ENCODE measurements around the gene LRBA. TPM values are rescaled to one million over a fixed set of nuclear protein-coding genes. Genes with fewer than 3 reads are reported as not detected.

LRBA gene
- total and polyA plus RNA-seq, 2 of the 4 experiments (the other 2 are of a cell fraction) = 10.2 to 51.6 TPM

DNA sequence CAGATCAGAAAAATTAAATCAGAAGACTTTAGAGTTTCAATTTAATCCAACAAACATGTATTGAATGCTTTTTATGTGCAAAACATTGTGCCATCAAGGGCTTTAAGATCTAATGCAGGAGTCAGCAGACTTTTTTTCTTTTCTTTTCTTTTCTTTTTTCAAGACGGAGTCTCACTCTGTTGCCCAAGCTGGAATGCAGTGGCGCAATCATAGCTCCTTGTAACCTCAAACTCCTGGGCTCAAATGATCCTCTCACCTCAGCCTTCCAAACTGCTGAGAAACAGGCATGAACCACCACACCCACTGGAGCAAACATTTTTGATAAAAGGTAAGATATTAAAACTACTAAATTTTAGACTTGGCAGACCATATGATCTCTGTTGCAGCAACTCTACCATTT is 24.6 kb upstream of the LRBA start:
- DNase-seq (no peak), ATAC-seq (ENCODE audit: low read depth) (no peak)
- no peak overlapping the region for H4K8ac ChIP-seq (ENCODE audit: low read depth in 2 of 2, low read length in 2 of 2)
- no peak overlapping the region for H2BK5ac ChIP-seq (ENCODE audit: low read depth, low read length, poor library complexity, severe bottlenecking)
- H3K9me1 ChIP-seq (ENCODE audit: insufficient read depth, low read length) = no peaks in the 10 kb centered on the region
- H2BK20ac ChIP-seq (ENCODE audit: low read depth, low read length) = no peak overlapping the region
- dilution Hi-C loops (cut with HindIII; ENCODE audit: low sequenced_read_pairs, unreplicated experiment) = no loop called here
- H2AFZ ChIP-seq (replicated peaks; ENCODE audit: low read length, poor library complexity) = no peak overlapping the region
- no peak overlapping the region for H3K18ac ChIP-seq (ENCODE audit: low read depth, low read length)
- no peak overlapping the region for H3K4me2 ChIP-seq (ENCODE audit: low read depth, low read length)
- no peak overlapping the region for H2AK5ac ChIP-seq (ENCODE audit: low read depth, low read length)
- no CpG with 5 or more reads among the region's 2 CpGs for WGBS, 2 experiments (ENCODE audit: extremely low coverage in 2 of 2, insufficient read length in 1 of 2)
- H3K27me3 ChIP-seq (ENCODE audit: control insufficient read depth, insufficient read depth, low read length) = no peaks in the 10 kb centered on the region
- H2BK120ac ChIP-seq (ENCODE audit: low read depth, low read length) = no peak overlapping the region
- H3K4ac ChIP-seq (ENCODE audit: low read depth, low read length) = no peak overlapping the region
- H3K27ac ChIP-seq (ENCODE audit: insufficient read depth, low read length) = no peak overlapping the region
- ChIA-PET CTCF (no interaction called here), POLR2A (ENCODE audit: unreplicated experiment) (no interaction called here)
- in situ Hi-C loops (cut with MboI; ENCODE audit: low sequenced_read_pairs) = no loop called here
- H3K9ac ChIP-seq (ENCODE audit: low read depth, low read length) = no peak overlapping the region
- no peak overlapping the region for H4K5ac ChIP-seq (ENCODE audit: low read depth, low read length)
- H2AK9ac ChIP-seq (replicated peaks; ENCODE audit: low read depth, low read length, poor library complexity) = no peak overlapping the region
- H3K36me3 ChIP-seq (ENCODE audit: control insufficient read depth, insufficient read depth, low read length) = no peaks in the 10 kb centered on the region
- H3K56ac ChIP-seq (ENCODE audit: extremely low read depth, insufficient read depth, low read length) = no peak overlapping the region
- no peaks in the 10 kb centered on the region for H3K9me3 ChIP-seq (ENCODE audit: control insufficient read depth, insufficient read depth, low read length)
- H3K4me3 ChIP-seq (ENCODE audit: insufficient read depth, low read depth, low read length) = no peak overlapping the region
- no peak overlapping the region for H3K23ac ChIP-seq (ENCODE audit: low read depth, low read length)
- H4K91ac ChIP-seq (ENCODE audit: insufficient read depth, low read depth, low read length) = no peak overlapping the region
- no peak overlapping the region for H3K14ac ChIP-seq (replicated peaks; ENCODE audit: low read depth, low read length)
- no peaks in the 10 kb centered on the region for H4K20me1 ChIP-seq (ENCODE audit: insufficient read depth, low read length)
- H2BK15ac ChIP-seq (ENCODE audit: low read depth, low read length) = no peak overlapping the region
- TF ChIP-seq MXI1 (IDR thresholded peaks at IDR 0.05; ENCODE audit: borderline replicate concordance, low read depth, low read length) = no peak
- no peak for TF ChIP-seq MAZ (IDR thresholded peaks at IDR 0.05; ENCODE audit: borderline replicate concordance, low read depth, low read length)
- no peak for TF ChIP-seq CTCF (conservative IDR thresholded peaks at IDR 0.05; ENCODE audit: low read depth, low read length)
- TF ChIP-seq, protein P1, sequence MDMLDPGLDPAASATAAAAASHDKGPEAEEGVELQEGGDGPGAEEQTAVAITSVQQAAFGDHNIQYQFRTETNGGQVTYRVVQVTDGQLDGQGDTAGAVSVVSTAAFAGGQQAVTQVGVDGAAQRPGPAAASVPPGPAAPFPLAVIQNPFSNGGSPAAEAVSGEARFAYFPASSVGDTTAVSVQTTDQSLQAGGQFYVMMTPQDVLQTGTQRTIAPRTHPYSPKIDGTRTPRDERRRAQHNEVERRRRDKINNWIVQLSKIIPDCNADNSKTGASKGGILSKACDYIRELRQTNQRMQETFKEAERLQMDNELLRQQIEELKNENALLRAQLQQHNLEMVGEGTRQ (IDR thresholded peaks at IDR 0.05; ENCODE audit: low read depth, low read length) = no peak
- no peak for TF ChIP-seq RAD21 (IDR thresholded peaks at IDR 0.05; ENCODE audit: low read length)
- no peak for TF ChIP-seq BHLHE40 (IDR thresholded peaks at IDR 0.05; ENCODE audit: low read depth, low read length)
- TF ChIP-seq RFX5 (IDR thresholded peaks at IDR 0.05; ENCODE audit: low read depth, low read length) = no peak
- TF ChIP-seq CEBPB (IDR thresholded peaks at IDR 0.05; ENCODE audit: low read depth, low read length) = no peak
- TF ChIP-seq NFE2L2 (IDR thresholded peaks at IDR 0.05; ENCODE audit: low read depth, low read length) = no peak
- TF ChIP-seq POLR2A (IDR thresholded peaks at IDR 0.05; ENCODE audit: low read depth, low read length) = no peak
- TF ChIP-seq ELK1 (IDR thresholded peaks at IDR 0.05; ENCODE audit: borderline replicate concordance, low read depth, low read length) = no peak
- no peak for TF ChIP-seq MAFK (IDR thresholded peaks at IDR 0.05; ENCODE audit: low read depth, low read length)
- H3K79me1 ChIP-seq (ENCODE audit: low read depth in 1 of 2, low read length in 2 of 2) = no peaks in the 10 kb centered on the region
- intact Hi-C loops (cut with micrococcal nuclease) = no loop called here
- no TSS peak for BruUV-seq (replicated peaks)
- no peaks in the 10 kb centered on the region for H3K4me1 ChIP-seq (ENCODE audit: control insufficient read depth, insufficient read depth, low read length)
